ENCODE results near the gene CLPX. TPM values are rescaled to one million over a fixed set of nuclear protein-coding genes. Genes with fewer than 3 reads are reported as not detected.
A peak's percentile ranks its signal among the peaks of the same experiment; 100 is the strongest.
"Not testable (repeated sequence)": the region's sequence is repeated elsewhere in the genome, so short reads cannot be mapped to it uniquely, and the experiment has no call there.

The CLPX gene
- 10 to 100 TPM; 58.8 to 64.8 TPM for total RNA-seq

DNA sequence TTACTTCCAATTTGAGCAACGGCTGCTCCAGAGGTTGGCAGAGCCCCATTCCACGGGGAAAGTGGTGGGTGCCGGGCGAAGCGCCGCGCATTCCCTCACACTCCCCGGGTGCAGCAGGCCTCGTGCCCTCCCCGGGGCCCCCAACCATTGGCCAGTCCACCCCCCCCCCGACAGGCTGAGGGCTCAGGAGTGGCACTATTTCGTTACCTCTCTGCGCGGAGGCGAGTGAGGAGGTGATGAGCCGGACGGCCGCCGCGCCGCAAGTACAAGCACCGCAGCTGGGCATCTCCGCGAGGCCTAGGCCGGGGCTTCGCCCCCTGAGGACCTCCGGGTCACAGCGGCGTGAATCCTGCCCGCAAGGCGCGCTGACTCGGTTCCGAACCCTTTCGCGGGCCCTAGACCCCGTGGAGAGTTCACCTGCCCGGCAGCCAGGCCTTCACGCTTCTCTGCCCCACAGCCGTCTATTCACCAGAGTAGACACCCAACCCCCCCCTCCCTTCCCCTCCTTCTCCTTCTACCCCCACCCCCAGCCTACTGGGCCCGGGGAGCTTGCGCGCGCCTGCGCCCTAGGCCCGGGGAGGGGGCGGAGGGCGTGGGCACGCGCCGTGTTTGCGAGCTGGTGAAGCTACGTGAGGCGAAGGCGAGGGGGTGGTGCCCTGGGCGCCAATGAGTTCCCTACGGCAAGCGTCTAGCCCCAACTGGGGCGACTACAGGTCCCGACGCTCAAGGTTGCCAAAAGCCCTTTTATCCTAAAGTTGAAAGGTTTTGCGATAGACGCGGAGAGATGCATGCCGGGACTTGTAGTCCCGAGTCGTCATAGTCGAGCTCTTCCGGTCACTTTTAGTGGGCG lies at the start of gene CLPX:
Gene CLPX, minus strand, starts transcription at position 475 of the 850 bp plus-strand sequence. Its CDS starts 189 bp downstream, at position 286.
- POLR2A ChIA-PET, result interaction anchor here (0.7 to 3.1 kb wide), 8 partner anchors 24 to 684 kb away, joined by 3 to 33 read pairs (median 4); partner anchors contain the start of genes PARP16, RAB11A and RNU5B-1
- Mint-ChIP-seq H3K27ac (peak within 1 kb of the TSS; percentile 88), H3K9me3 (no peaks in the 10 kb centered on the region), H3K36me3 (peaks cover 11% of the 10 kb centered on the region), H3K27me3 (no peaks in the 10 kb centered on the region), H3K4me1 (ENCODE audit: low read depth) (peaks cover 30% of the 10 kb centered on the region), H3K4me3 (peak within 1 kb of the TSS; percentile 95)
- peak; percentile 93 for DNase-seq
- CTCF ChIA-PET, result interaction anchor here (0.8 to 3.7 kb wide), 7 partner anchors 27 to 200 kb away, joined by 3 to 20 read pairs (median 4); partner anchors contain the start of genes CILP, PARP16 and RNU5B-1
- intact Hi-C loops (cut with micrococcal nuclease), result loop anchor here (1.0 to 10.0 kb wide), 5 partner anchors 52 to 196 kb away; partner anchors contain the start of genes PDCD7, RNU5A-1, RNU5B-1 and SPG21

DNA sequence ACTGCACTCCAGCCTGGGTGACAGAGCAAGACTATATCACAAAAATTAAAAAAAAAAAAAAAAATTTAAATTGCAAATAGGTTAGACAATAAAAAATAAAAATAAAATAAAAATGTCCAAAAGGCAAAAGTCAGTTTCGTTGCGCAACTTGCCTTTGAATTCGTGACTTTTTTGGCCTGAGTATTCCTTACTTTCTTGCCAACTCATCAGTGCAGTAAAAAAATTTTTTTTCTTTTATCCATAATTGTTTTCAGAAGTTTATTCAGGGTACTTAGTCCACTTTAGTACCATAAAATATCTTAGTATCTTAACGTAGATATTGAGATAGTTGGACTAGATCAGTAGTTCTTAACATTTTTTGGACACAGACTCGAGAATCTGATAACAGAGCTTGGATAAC lies 48.6 kb upstream of the CLPX start:
- POLR2A ChIA-PET, result no interaction called here
- no peaks in the 10 kb centered on the region for H3K9me3 Mint-ChIP-seq
- CTCF ChIA-PET, result interaction anchor here (0.7 kb wide), 1 partner anchor 71 kb away, joined by 3 read pairs; the partner anchor contains the start of gene RNU5B-1

DNA sequence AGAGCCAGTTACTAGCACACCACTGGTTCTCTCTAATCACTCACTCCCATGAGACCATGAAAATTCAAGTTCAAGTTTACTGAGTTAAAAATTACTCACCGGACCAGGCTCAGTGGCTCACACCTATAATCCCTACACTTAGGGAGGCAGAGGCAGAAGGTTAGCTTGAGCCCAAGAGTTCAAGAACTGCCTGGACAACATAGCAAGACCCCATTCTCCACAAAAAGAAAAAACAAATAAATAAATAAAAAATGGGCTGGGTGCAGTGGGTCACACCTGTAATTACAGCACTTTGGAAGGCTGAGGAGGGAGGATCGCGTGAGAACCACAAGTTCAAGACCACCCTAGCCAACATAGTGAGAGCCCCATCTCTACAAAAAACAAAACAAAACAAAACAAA lies 47.4 kb upstream of the CLPX start:
- Mint-ChIP-seq H3K27ac (no peak overlapping the region), H3K4me1 (ENCODE audit: low read depth) (peaks cover 2% of the 10 kb centered on the region), H3K4me3 (no peak overlapping the region), H3K9me3 (no peaks in the 10 kb centered on the region), H3K36me3 (no peaks in the 10 kb centered on the region), H3K27me3 (no peaks in the 10 kb centered on the region)
- intact Hi-C loops (cut with micrococcal nuclease), result no loop called here
- CTCF ChIA-PET, result no interaction called here
- DNase-seq, result no peak
- POLR2A ChIA-PET, result no interaction called here

More for the DNA sequence above, 48.6 kb upstream of the CLPX start:
- Mint-ChIP-seq H3K27ac (no peak overlapping the region), H3K4me3 (no peak overlapping the region), H3K36me3 (no peaks in the 10 kb centered on the region), H3K27me3 (no peaks in the 10 kb centered on the region), H3K4me1 (ENCODE audit: low read depth) (peaks cover 2% of the 10 kb centered on the region)
- intact Hi-C loops (cut with micrococcal nuclease), result no loop called here
- no peak for DNase-seq

DNA sequence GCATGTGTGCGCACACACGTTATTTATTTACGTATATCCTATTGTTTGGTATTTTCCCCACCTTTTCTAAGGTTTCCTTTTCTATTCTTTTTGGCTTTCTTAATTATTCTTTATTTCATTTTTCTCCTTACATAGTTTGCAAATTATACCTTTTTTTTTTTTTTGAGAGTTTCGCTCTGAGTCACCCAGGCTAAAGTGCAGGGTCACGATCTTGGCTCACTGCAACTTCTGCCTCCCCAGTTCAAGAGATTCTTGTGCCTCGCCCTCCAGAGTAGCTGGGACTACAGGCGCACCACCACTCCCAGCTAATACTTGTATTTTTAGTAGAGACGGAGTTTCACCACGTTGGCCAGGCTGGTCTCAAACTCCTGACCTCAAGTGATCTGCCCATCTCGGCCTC lies 46.2 kb upstream of the CLPX start:
- H3K27ac Mint-ChIP-seq, result no peak overlapping the region
- peaks cover 2% of the 10 kb centered on the region for H3K4me1 Mint-ChIP-seq (ENCODE audit: low read depth)
- intact Hi-C loops (cut with micrococcal nuclease), result no loop called here
- ChIA-PET CTCF (interaction anchor here (0.6 kb wide), 1 partner anchor 39 kb away, joined by 4 read pairs; no protein-coding TSS in a partner anchor), POLR2A (no interaction called here)
- H3K4me3 Mint-ChIP-seq, result no peak overlapping the region
- H3K27me3 Mint-ChIP-seq, result no peaks in the 10 kb centered on the region
- H3K36me3 Mint-ChIP-seq, result no peaks in the 10 kb centered on the region
- DNase-seq, result no peak
- no peaks in the 10 kb centered on the region for H3K9me3 Mint-ChIP-seq

DNA sequence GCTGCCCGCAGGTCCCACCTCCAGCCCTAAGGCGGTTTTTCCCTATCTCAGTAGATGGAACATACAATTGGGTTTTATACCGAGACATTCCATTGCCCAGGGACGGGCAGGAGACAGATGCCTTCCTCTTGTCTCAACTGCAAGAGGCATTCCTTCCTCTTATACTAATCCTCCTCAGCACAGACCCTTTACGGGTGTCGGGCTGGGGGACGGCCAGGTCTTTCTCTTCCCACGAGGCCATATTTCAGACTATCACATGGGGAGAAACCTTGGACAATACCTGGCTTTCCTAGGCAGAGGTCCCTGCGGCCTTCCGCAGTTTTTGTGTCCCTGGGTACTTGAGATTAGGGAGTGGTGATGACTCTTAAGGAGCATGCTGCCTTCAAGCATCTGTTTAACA lies 41.8 kb upstream of the CLPX start:
- H3K27ac Mint-ChIP-seq; H3K9me3 Mint-ChIP-seq; DNase-seq; H3K27me3 Mint-ChIP-seq; intact Hi-C loops (cut with micrococcal nuclease); CTCF ChIA-PET; H3K4me3 Mint-ChIP-seq; H3K36me3 Mint-ChIP-seq; POLR2A ChIA-PET; H3K4me1 Mint-ChIP-seq (ENCODE audit: low read depth): not testable (repeated sequence)

DNA sequence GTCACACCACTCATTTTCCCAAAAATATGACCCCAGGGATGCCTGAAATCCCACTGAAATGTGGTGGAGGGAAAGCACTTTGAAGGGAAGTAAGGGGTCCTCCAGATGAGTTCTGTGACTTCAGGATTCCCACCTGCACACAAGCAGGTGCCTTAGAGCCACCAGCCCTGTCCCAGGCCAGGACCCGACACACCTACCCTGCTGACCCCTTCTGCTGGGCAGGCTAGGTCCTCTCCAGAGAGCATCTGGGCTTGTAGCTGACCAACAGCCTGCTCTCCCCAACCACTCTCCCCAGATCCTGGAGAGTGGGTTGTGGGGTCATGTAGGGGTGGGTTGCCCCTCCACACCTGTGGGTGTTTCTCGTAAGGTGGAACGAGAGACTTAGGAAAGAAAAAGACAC lies 41.1 kb upstream of the CLPX start:
- Mint-ChIP-seq H3K27me3 (no peaks in the 10 kb centered on the region), H3K4me1 (ENCODE audit: low read depth) (no peaks in the 10 kb centered on the region), H3K9me3 (no peaks in the 10 kb centered on the region), H3K36me3 (no peaks in the 10 kb centered on the region), H3K27ac (no peak overlapping the region), H3K4me3 (no peak overlapping the region)
- intact Hi-C loops (cut with micrococcal nuclease), result no loop called here
- no peak for DNase-seq
- ChIA-PET POLR2A (no interaction called here), CTCF (no interaction called here)

DNA sequence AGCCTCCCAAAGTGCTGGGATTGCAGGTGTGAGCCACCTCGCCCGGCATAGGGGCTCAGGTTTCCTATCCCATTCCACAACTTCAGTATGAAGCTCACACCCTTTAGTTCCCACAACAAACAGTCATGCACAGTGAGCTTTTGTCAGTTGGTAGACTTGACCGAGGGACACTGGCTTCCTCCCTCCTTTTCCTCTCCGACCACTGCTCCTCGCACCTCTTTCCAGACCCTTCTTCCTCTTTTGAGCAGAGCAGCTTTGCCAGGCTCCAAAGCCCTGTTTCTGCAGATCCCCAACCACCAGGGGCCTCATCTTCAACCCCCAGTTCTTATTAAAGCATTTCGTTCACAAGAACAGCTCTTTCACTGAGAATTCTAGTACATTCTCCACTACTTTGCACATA lies 38.9 kb upstream of the CLPX start:
- H3K27me3 Mint-ChIP-seq, result no peaks in the 10 kb centered on the region
- peaks cover 3% of the 10 kb centered on the region for H3K4me1 Mint-ChIP-seq (ENCODE audit: low read depth)
- CTCF ChIA-PET, result no interaction called here
- DNase-seq, result no peak
- intact Hi-C loops (cut with micrococcal nuclease), result no loop called here
- POLR2A ChIA-PET, result no interaction called here
- H3K9me3 Mint-ChIP-seq, result no peaks in the 10 kb centered on the region
- no peak overlapping the region for H3K27ac Mint-ChIP-seq
- no peaks in the 10 kb centered on the region for H3K36me3 Mint-ChIP-seq
- H3K4me3 Mint-ChIP-seq, result no peak overlapping the region

DNA sequence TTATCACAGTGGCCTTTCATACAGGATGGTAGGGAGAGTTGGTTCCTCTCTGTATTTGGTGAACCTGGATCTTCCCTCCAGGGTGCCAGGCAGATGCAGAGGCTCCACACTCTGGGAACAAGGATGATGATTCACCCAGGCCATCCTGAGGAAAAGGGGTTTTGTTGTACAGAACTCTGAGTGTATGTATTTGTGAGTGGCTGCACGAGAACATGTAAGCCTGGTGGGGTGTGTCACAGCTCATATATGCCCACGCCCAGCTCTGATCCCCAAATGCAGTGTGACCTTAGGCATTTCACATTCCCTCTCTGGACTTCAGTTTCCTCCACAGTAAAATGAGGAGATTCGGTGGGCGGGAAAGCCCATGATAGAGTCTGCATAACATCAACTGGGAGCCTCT lies 37.7 kb upstream of the CLPX start:
- no peak overlapping the region for H3K27ac Mint-ChIP-seq
- no peaks in the 10 kb centered on the region for H3K27me3 Mint-ChIP-seq
- no peaks in the 10 kb centered on the region for H3K36me3 Mint-ChIP-seq
- H3K4me3 Mint-ChIP-seq, result no peak overlapping the region
- peaks cover 6% of the 10 kb centered on the region for H3K4me1 Mint-ChIP-seq (ENCODE audit: low read depth)
- ChIA-PET CTCF (no interaction called here), POLR2A (no interaction called here)
- no peaks in the 10 kb centered on the region for H3K9me3 Mint-ChIP-seq
- intact Hi-C loops (cut with micrococcal nuclease), result no loop called here
- no peak for DNase-seq

DNA sequence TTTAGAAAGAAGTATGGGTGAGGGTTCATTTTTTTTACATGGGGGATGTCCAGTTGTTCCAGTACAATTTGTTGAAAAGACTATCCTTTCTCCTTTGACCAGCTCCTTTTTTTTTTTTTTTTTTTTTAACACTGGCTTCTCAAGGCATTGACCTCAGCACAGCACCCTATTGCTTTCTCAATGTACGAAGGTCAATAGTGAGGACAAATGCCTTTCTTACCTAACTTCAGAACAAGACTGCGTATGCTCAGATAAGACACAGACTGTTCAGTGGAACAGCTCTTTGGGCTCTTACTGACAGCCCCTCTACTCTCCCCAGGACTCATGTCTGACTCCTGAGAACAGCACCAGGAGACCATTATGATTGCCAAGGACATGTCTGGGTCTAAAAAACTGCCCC lies 36.6 kb upstream of the CLPX start:
- DNase-seq, result no peak
- H3K27ac Mint-ChIP-seq, result no peak overlapping the region
- no peaks in the 10 kb centered on the region for H3K27me3 Mint-ChIP-seq
- H3K9me3 Mint-ChIP-seq, result no peaks in the 10 kb centered on the region
- CTCF ChIA-PET, result interaction anchor here (1.1 kb wide), 1 partner anchor 11 kb away, joined by 3 read pairs; the partner anchor contains the start of gene CILP
- H3K4me1 Mint-ChIP-seq (ENCODE audit: low read depth), result peaks cover 6% of the 10 kb centered on the region
- no peak overlapping the region for H3K4me3 Mint-ChIP-seq
- intact Hi-C loops (cut with micrococcal nuclease), result no loop called here
- no peaks in the 10 kb centered on the region for H3K36me3 Mint-ChIP-seq
- POLR2A ChIA-PET, result no interaction called here

DNA sequence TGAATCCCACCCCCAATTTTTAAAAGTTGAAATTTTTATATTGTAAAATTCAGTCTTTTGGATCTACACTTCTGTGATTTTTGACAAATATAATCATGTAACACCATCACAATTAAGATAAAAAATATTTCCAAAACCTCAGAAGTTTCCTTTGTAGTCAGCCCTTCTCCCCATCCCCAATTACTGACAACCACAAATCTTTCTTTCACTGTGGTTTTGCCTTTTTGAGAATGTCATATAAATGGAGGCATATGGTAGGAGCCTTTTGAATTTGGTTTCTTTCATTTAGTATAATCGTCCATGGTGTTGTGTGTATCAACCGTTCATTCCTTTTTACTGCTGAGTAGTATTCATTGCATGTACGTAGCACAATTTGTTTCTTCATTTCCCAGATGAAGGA lies 34.0 kb upstream of the CLPX start:
- Mint-ChIP-seq H3K4me1 (ENCODE audit: low read depth) (peaks cover 6% of the 10 kb centered on the region), H3K36me3 (no peaks in the 10 kb centered on the region), H3K4me3 (no peak overlapping the region), H3K27ac (no peak overlapping the region), H3K27me3 (no peaks in the 10 kb centered on the region), H3K9me3 (no peaks in the 10 kb centered on the region)
- ChIA-PET POLR2A (interaction anchor here (1.1 kb wide), 1 partner anchor 31 kb away, joined by 4 read pairs; no protein-coding TSS in a partner anchor), CTCF (interaction anchor here (0.6 to 0.7 kb wide), 2 partner anchors 118 to 218 kb away, joined by 3 to 4 read pairs; no protein-coding TSS in a partner anchor)
- DNase-seq, result no peak
- intact Hi-C loops (cut with micrococcal nuclease), result no loop called here

DNA sequence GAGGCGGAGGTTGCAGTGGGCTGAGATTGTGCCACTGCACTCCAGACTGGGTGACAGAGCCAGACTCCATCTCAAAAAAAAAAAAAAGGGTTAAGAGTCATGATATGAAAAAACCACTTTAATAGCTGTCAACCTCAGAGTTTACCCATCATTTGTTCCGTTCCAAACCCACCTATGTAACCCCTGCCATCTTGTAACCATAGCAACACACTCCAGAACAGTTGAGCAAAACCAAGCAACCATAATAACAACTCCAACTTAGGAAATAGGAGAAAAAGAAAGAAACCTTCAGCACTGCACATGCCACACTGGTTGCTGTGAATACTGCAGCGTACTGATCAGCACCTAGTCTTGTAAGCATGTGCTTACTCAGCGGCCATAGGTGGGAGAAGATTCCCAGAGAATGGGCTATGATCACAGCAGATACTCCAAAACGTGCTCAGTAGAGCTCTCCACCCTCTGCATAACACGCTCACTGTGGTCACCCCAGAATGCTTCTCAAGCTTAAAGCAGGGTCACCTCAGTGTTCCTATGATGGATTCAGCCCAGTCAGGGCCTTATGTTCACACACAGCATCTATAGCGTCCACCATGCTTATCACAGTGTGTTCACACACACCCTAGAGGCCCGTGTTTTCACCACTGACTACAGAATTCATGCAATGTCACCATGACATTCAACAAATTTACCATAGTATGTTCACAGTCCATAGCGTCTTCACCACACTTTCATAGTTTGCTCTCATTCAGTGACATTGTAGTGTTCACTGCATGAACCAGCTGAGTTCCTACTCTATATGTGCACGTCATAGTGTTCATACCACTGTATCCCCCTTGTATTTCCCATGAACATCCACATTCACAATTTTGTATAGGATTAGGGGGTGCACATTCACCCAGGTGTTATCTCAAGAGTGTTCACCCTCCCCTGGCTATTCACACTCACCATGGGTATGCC lies 32.7 kb upstream of the CLPX start:
- no peaks in the 10 kb centered on the region for H3K27me3 Mint-ChIP-seq
- ChIA-PET POLR2A (no interaction called here), CTCF (no interaction called here)
- no peaks in the 10 kb centered on the region for H3K36me3 Mint-ChIP-seq
- no peak overlapping the region for H3K27ac Mint-ChIP-seq
- intact Hi-C loops (cut with micrococcal nuclease), result no loop called here
- H3K4me3 Mint-ChIP-seq, result no peak overlapping the region
- no peak for DNase-seq
- H3K9me3 Mint-ChIP-seq, result no peaks in the 10 kb centered on the region
- peaks cover 6% of the 10 kb centered on the region for H3K4me1 Mint-ChIP-seq (ENCODE audit: low read depth)

DNA sequence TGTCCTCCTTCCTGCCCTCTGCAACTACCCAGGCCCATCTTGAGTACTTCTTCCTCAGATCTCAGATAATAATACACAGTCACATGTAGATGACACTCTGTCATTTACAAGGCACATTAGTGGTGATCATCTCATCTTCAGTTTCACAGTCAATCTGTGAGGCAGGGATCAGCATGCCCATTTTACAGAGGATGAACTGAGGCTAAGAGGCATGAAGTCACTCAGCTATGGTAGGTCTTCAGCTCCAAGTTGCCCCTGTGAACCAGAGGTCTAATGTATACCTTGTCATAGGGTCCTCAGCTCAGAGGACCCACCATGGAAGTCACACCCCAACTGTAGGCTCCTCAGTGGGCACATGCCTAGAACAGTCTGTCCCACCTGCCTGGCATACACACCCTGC lies 30.4 kb upstream of the CLPX start:
- Mint-ChIP-seq H3K36me3 (no peaks in the 10 kb centered on the region), H3K9me3 (no peaks in the 10 kb centered on the region), H3K27me3 (no peaks in the 10 kb centered on the region), H3K27ac (no peak overlapping the region), H3K4me3 (no peak overlapping the region), H3K4me1 (ENCODE audit: low read depth) (peaks cover 9% of the 10 kb centered on the region)
- POLR2A ChIA-PET, result no interaction called here
- CTCF ChIA-PET, result no interaction called here
- intact Hi-C loops (cut with micrococcal nuclease), result no loop called here
- DNase-seq, result no peak

Data from activated CD4-positive, alpha-beta memory T cell treated with anti-CD3 and anti-CD28 coated beads for 36 hours (primary cell).